GM06990 (cell line): Measurements from ENCODE around the gene ATG101.
"Not testable (repeated sequence)": the region's sequence is repeated elsewhere in the genome, so short reads cannot be mapped to it uniquely, and the experiment has no call there.

ENCODE experiments used
- DNase-seq: peaks from one replicate; pipeline ENCODE4 v3.0.0-alpha.2; 2011; ENCODE audit not compliant: insufficient read length; ENCODE audit errors: extremely low read depth
- H3K27me3 ChIP-seq: replicated peaks from 2 replicates; pipeline ENCODE4 v1.6.0; 2011; ENCODE audit warnings: low read length; ENCODE audit not compliant: control insufficient read depth, insufficient read depth
- H3K36me3 ChIP-seq: 2 replicates; pipeline ENCODE4 v1.5.1; 2011; ENCODE audit warnings: low read length; ENCODE audit not compliant: control insufficient read depth, insufficient read depth
- H3K4me3 ChIP-seq: replicated peaks from 2 replicates; pipeline ENCODE4 v1.5.1; 2011; ENCODE audit warnings: low read depth, mild to moderate bottlenecking, control low read depth, low read length
- TF ChIP-seq, protein P1 (sequence below): IDR thresholded peaks from 2 replicates; pipeline ENCODE4 v1.5.1; 2011; ENCODE audit warnings: low read length, control low read depth, mild to moderate bottlenecking, inconsistent platforms; ENCODE audit not compliant: insufficient read depth, poor library complexity, severe bottlenecking

ATG101 gene

GRCh38 chr12:52116222-52117125 lies 46.7 kb downstream of the ATG101 start:
- not testable (repeated sequence) for DNase-seq, H3K4me3 ChIP-seq, H3K27me3 ChIP-seq, H3K36me3 ChIP-seq
- TF ChIP-seq, protein P1, sequence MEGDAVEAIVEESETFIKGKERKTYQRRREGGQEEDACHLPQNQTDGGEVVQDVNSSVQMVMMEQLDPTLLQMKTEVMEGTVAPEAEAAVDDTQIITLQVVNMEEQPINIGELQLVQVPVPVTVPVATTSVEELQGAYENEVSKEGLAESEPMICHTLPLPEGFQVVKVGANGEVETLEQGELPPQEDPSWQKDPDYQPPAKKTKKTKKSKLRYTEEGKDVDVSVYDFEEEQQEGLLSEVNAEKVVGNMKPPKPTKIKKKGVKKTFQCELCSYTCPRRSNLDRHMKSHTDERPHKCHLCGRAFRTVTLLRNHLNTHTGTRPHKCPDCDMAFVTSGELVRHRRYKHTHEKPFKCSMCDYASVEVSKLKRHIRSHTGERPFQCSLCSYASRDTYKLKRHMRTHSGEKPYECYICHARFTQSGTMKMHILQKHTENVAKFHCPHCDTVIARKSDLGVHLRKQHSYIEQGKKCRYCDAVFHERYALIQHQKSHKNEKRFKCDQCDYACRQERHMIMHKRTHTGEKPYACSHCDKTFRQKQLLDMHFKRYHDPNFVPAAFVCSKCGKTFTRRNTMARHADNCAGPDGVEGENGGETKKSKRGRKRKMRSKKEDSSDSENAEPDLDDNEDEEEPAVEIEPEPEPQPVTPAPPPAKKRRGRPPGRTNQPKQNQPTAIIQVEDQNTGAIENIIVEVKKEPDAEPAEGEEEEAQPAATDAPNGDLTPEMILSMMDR = peak; percentile 35

- DNase-seq, H3K36me3 ChIP-seq, H3K27me3 ChIP-seq: not testable (repeated sequence)
- H3K4me3 ChIP-seq = peak overlapping the region; percentile 46
Measured at GRCh38 chr12:52117806-52118475, 48.2 kb downstream of the ATG101 start.

- H3K4me3 ChIP-seq = no peak overlapping the region
- TF ChIP-seq, protein P1 = peak; percentile 92
- no peaks in the 10 kb centered on the region for H3K36me3 ChIP-seq
Measured at GRCh38 chr12:52119398-52120254, 49.8 kb downstream of the ATG101 start.

GRCh38 chr12:52120951-52121823 lies 51.4 kb downstream of the ATG101 start:
- no peaks in the 10 kb centered on the region; the same call in 1 of the 2 replicates for H3K27me3 ChIP-seq
- H3K36me3 ChIP-seq = no peaks in the 10 kb centered on the region
- DNase-seq = no peak
- no peak overlapping the region for H3K4me3 ChIP-seq
- TF ChIP-seq, protein P1 = no peak

More at GRCh38 chr12:52119398-52120254, 49.8 kb downstream of the ATG101 start:
- H3K27me3 ChIP-seq = no peaks in the 10 kb centered on the region
- DNase-seq = peak; percentile 79

DNA sequence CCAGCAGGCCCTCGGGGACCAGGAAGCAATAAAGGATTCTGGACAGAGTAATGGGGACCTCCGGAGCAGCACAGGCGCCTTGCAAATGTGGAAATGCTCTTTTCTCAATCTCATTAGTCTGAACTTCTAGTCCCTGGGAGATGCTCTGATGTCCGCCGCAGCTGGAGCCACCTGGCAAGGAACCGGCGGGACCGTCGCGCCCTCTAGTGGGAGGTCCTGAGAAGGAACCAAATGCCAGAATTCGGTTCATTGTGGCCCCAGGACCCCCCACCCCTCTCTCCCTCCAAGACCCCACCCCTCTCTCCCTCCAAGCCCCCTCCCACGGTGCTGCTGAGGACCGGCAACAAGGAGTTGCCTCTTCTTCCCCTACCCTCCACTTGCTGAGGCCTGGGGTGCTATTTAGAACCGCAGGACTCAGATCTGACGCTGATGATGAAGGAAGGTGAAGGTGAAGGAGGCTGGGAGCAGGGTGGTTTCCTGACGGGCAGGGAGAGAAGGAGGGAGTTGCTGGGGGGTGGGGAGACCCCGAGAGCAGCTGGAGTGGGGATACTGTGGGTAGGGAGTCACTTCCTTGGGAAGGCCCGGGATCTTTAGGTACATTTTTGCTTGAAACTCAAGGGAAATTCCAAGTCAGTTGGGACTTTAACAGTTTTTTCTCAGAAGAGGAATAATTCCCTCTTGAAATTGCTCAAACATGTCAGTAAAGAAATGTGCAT lies 52.2 kb downstream of the ATG101 start:
- TF ChIP-seq, protein P1 = peak; percentile 89
- Histone ChIP-seq H3K36me3 (no peaks in the 10 kb centered on the region), H3K27me3 (no peaks in the 10 kb centered on the region; the same call in 1 of the 2 replicates), H3K4me3 (no peak overlapping the region)
- DNase-seq = peak; percentile 70
